Placental pericyte (primary cell): ENCODE data around the gene KRT16. TPM values are rescaled to one million over a fixed set of nuclear protein-coding genes. Genes with fewer than 3 reads are reported as not detected.

Source experiments
- total RNA-seq: library from RNA; depleted of rRNA; stranded (reverse); fragments of >200 nt; gene quantifications from 2 replicates; pipeline ENCODE4 v1.2.3, GENCODE V29; 2012

The KRT16 gene
- total RNA-seq, result not detected in 2 replicates

DNA sequence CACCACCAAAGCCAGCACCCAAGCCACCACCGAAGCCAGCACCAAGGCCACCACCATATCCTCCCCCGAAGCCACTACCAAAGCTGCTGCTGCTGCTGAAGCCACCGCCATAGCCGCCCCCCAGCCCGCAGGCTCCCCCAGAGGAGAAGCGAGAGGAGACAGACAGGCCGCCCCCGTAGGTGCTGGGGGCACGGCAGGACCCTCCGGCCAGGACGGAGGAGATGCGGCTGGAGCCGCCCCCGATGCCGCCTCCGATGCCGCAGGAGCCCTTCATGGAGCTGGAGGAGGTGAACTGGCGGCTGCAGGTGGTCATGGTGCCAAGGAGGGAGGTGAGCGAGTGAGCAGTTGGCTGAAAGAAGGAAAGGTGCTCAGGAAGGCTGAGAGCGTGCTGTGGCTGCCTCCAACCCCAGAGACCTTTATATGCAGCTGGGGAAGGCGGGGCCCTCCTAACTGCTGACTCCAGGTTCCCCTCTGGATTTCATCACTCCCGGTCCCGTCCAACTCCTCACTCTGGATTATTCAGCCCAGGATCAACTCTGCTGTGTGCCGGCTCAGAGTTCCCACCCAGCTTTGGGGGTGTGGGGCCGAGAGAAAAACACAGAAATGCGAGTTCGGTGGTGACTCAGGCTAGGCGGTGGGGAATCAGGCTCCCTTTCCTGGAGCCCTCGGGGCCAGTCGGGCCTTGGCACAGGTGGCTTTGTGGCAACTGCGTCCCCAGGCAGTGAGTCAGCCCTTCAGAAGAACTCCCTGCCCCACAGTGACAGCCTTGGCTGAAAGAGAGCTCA is at the start of gene KRT16:
Gene KRT16 (minus strand): TSS at position 392 of the 785 bp plus-strand sequence. CDS start 79 bp downstream, at position 313.

DNA sequence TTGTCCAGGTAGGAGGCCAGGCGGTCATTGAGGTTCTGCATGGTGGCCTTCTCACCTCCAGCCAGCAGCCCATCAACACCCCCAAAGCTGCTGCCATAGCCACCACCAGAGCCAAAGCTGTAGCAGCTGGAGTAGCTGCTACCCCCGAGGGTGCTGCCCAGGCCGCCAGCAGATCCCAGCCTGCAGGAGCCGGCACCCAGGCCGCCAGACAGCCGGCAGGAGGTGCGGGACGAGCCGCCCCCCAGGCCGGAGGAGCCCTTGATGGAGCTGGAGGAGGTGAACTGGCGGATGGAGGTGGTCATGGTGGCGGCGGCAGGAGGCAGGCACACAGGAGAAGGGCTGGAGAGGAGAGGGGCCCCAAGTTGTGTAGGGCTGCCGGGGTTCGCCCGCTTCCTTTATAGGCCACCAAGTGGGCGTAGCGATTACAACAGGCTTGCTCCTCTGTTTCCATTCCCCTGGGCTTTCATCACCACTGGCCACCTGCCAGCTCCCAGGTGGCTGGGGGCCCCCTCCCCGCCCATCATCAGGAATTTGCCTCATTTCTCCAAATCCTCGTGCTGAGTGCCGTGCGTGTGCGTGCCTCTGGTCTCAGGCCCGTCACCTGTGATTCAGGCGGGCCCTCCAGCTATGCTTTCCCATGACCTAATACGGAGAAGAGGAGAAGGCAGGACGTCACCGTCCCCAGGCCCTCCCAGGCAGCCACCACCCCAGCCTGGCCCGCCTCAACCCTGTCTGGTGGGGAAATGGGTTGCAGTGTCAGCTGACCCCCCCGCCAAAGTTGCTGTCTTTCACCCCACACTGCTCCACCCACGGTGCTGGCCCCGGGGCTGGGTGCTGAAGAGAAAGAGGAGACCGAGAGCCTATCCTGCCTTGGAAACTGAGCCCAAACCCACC is 11.9 kb upstream of the KRT16 start, which contains the start of gene KRT17:
Gene KRT17 (minus strand): TSS at position 368 of the 894 bp plus-strand sequence. CDS start 66 bp downstream, at position 302.

DNA sequence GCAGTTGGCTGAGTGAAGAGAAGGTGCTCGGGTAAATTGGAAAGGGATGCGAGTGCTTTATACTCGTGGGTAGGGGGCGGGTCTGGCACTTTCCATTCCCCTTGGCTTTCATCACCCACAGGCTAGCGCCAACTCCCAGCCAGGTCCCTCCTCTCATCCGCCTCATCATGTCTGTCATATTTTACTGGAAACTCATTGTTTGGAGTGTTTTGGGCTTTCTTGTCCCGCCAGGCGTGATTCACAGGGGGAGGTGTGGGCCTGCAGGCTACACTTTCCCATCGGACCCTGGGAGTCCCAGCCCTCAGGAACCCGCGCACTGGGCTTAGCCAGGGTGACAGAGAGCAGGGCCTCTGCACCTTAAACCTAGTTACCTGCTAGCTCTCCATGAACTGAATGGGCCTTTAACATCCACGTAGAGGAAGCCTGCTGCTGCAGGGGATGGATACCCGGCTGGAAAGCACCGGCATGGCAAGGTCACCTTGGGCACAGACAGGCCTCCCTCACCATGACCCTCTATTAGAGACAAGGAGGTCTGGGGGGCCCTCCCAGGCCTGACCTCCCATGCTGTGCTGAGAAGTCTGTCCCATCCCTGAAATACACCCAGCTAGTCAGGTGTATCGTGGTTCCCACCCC is 25.6 kb downstream of the KRT16 start, which contains the start of gene KRT14:
Gene KRT14 (minus strand): TSS at position 33 of the 633 bp plus-strand sequence. CDS start 61 bp downstream, outside the sequence.

DNA sequence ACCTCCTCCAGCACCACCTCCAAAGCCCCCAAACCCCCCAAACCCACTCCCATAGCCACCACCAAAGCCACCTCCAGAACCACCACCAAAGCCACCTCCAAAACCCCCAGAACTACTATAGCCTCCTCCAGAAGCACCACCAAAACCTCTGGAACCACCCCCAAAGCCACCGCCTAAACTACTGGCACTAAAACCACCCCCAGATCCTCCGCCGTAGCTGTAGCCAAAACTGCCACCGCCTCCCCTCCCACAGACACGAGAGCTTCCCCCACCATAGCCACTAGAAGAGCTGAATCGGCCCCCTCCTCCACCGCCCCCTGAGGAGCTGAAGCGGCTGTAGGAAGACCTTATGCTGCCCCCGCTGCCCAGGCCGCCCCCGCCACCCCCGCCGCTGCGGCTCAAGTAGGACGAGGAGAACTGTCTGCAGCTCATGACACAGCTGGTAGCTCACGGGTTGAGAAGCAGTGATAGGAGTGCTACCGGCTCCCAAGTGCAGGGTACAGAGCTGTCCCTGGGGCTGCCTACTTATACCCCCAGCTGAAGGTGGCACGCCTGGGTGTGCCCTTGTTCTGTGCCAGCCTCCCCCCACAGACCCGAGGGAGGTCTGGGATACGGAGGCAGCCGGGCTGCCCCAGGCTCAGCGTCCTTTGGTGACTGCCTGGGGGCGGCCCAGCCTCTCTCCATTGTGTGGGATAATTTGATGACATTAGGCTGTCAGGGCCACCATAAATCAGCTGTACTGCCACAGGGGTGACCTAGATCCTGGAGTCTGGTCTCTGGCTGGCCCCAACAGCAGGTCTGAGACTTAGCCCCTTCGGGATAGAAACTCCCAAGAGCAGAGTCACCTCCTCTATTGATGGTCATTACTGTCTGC is 40.8 kb downstream of the KRT16 start, which contains the start of gene KRT9:
Gene KRT9 (minus strand): TSS at position 499 of the 874 bp plus-strand sequence. CDS start 67 bp downstream, at position 432.

Other genes with a start within 250 kb of the KRT16 start
- not detected in 2 replicates for gene KRT33B, start 243.0 kb downstream of the KRT16 start, total RNA-seq
- 2.2 and 4.7 TPM in 2 replicates for gene KRT34, start 230.5 kb downstream of the KRT16 start, total RNA-seq
- not detected in 2 replicates for gene KRT31, start 215.2 kb downstream of the KRT16 start, total RNA-seq
- not detected in 2 replicates for gene KRT37, start 188.2 kb downstream of the KRT16 start, total RNA-seq
- under 0.01 TPM in 1 of 2 replicates, not detected in the other for gene KRT38, start 171.8 kb downstream of the KRT16 start, total RNA-seq
- gene KRT32, start 145.4 kb downstream of the KRT16 start, total RNA-seq, result not detected in 2 replicates
- not detected in 2 replicates for gene KRT35, start 131.6 kb downstream of the KRT16 start, total RNA-seq
- gene KRT36, start 122.9 kb downstream of the KRT16 start, total RNA-seq, result 0.22 TPM in 1 of 2 replicates, not detected in the other
- not detected in 2 replicates for gene KRT13, start 107.2 kb downstream of the KRT16 start, total RNA-seq
- 3.3 TPM in 1 of 2 replicates, not detected in the other for gene KRT15, start 93.9 kb downstream of the KRT16 start, total RNA-seq
- gene KRT19, start 84.5 kb downstream of the KRT16 start, total RNA-seq, result 154 and 259 TPM in 2 replicates
- not detected in 2 replicates for gene KRT9, start 40.7 kb downstream of the KRT16 start, total RNA-seq
- gene KRT14, start 25.9 kb downstream of the KRT16 start, total RNA-seq, result 1.0 TPM in 1 of 2 replicates, not detected in the other
- gene KRT17, start 11.8 kb upstream of the KRT16 start, total RNA-seq, result 0.66 and 5.2 TPM in 2 replicates
- gene EIF1, start 76.1 kb upstream of the KRT16 start, total RNA-seq, result 88.9 and 135 TPM in 2 replicates
- gene GAST, start 99.6 kb upstream of the KRT16 start, total RNA-seq, result not detected in 2 replicates
- gene HAP1, start 121.9 kb upstream of the KRT16 start, total RNA-seq, result 0.14 and 0.44 TPM in 2 replicates
- gene JUP, start 173.9 kb upstream of the KRT16 start, total RNA-seq, result 241 and 249 TPM in 2 replicates
- gene P3H4, start 199.2 kb upstream of the KRT16 start, total RNA-seq, result 67.0 and 95.6 TPM in 2 replicates
- 283 and 563 TPM in 2 replicates for gene FKBP10, start 200.2 kb upstream of the KRT16 start, total RNA-seq
- 78.0 and 79.9 TPM in 2 replicates for gene NT5C3B, start 223.5 kb upstream of the KRT16 start, total RNA-seq
- gene KLHL10, start 225.1 kb upstream of the KRT16 start, total RNA-seq, result under 0.01 TPM in 1 of 2 replicates, not detected in the other